Lung (tissue), 12 donors: Measurements from ENCODE around the gene PRPF6. TPM values are rescaled to one million over a fixed set of nuclear protein-coding genes. Genes with fewer than 3 reads are reported as not detected.
"Not testable (repeated sequence)": the region's sequence is repeated elsewhere in the genome, so short reads cannot be mapped to it uniquely, and the experiment has no call there.

Experiments used
- ATAC-seq: fragments of 200-7000 bp; cut with Tn5 transposase; one replicate; pipeline ENCODE4 v1.9.1; 2020; ENCODE audit warnings: moderate number of reproducible peaks; ENCODE audit not compliant: insufficient read depth, low FRiP score
- DNase-seq, 3 donors: peaks; one replicate each; pipeline ENCODE4 v3.0.0-alpha.2; 2013 to 2017
- H3K27ac ChIP-seq, 2 donors: one replicate each; pipeline ENCODE4 v1.5.1; 2013; ENCODE audit warnings: mild to moderate bottlenecking in 2 of 2, moderate library complexity in 2 of 2, control low read depth in 1 of 2, inconsistent platforms in 1 of 2, low read depth in 1 of 2, low read length in 1 of 2
- H3K27me3 ChIP-seq, 3 donors: one replicate each; pipeline ENCODE4 v1.5.1; 2013; ENCODE audit warnings: low read length in 2 of 3; ENCODE audit not compliant: control insufficient read depth in 3 of 3, insufficient read depth in 3 of 3
- H3K36me3 ChIP-seq, 4 donors: one replicate each; pipeline ENCODE4 v1.5.1; 2013; ENCODE audit warnings: low read length in 4 of 4, mild to moderate bottlenecking in 1 of 4, moderate library complexity in 1 of 4; ENCODE audit not compliant: control insufficient read depth in 4 of 4, insufficient read depth in 4 of 4
- H3K4me1 ChIP-seq, 5 donors: one replicate each; pipeline ENCODE4 v1.5.1; 2013; ENCODE audit warnings: low read length in 5 of 5, mild to moderate bottlenecking in 2 of 5, moderate library complexity in 1 of 5; ENCODE audit not compliant: control insufficient read depth in 5 of 5, insufficient read depth in 5 of 5
- H3K4me3 ChIP-seq: one replicate; pipeline ENCODE4 v1.5.1; 2013; ENCODE audit warnings: mild to moderate bottlenecking, control low read depth, moderate library complexity
- H3K9ac ChIP-seq, 2 donors: one replicate each; pipeline ENCODE4 v1.5.1; 2013; ENCODE audit warnings: low read length in 2 of 2, control low read depth in 1 of 2; ENCODE audit not compliant: insufficient read depth in 1 of 2
- H3K9me3 ChIP-seq, 4 donors: one replicate each; pipeline ENCODE4 v1.5.1; 2013; ENCODE audit warnings: low read length in 3 of 4, mild to moderate bottlenecking in 1 of 4, moderate library complexity in 1 of 4; ENCODE audit not compliant: control insufficient read depth in 4 of 4, insufficient read depth in 3 of 4
- CTCF ChIP-seq: IDR thresholded peaks from 2 replicates; pipeline ENCODE4 v1.5.1; 2012; ENCODE audit warnings: mild to moderate bottlenecking; ENCODE audit errors: control extremely low read depth, extremely low read depth
- whole genome bisulfite sequencing, 2 donors: extraction: QIAGEN DNeasy Blood & Tissue Kit; methylation state at CpG; one replicate each; pipeline ENCODE4 v1.1.7; 2013; 5-methylcytosine and 5-hydroxymethylcytosine counted together
- polyA plus RNA-seq, 2 donors: library from polyadenylated mRNA; stranded (reverse); fragments of 200-250 nt; gene quantifications; one replicate each; pipeline ENCODE4 v1.2.1, GENCODE V29; 2013
- total RNA-seq, 2 donors: library from RNA; depleted of rRNA in 1 of 2; stranded (reverse); fragments of >200 nt in 1 of 2; gene quantifications; one replicate each; pipeline ENCODE4 v1.2.1, GENCODE V29; 2014 to 2021
- donor health status: control.
- donor health status: control.
- donor health status: Bipolar disorder and iron deficiency.
- donor health status: healthy.
- donor health status: DM: yes; HTN: yes; CAD: no.

The PRPF6 gene
- total and polyA plus RNA-seq, 4 donors, result 43.6 to 65.0 (median 54.2) TPM

DNA sequence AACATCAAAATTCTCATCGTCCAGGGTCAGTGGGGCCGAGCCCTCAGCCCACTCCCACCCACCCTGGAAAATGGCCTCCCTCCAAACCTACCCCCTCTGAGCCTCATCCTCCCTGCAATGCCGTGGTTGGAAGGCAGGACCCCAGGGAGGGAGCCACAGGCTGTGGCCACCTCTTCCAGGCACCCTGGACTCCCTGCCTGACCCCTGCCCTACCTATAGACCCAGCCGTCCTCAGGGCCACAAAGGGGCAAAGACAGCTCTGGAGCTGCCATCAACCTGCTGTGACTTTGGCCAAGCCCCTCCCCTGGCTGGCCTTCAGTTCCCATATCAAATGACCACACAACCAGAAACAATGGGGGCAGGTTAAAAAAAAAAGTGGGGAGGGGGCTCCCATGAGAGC is 22.5 kb upstream of the PRPF6 start:
- ATAC-seq (no peak), DNase-seq (no peak)
- 80 to 81% methylated on average over 4 of the region's 4 CpGs for WGBS, 2 donors
- Histone ChIP-seq H3K9ac (no peak overlapping the region), H3K9me3 (no peaks in the 10 kb centered on the region), H3K4me1 (peaks cover 0 to 26% (median 16%) of the 10 kb centered on the region in 5 donors), H3K4me3 (no peak overlapping the region), H3K27me3 (no peaks in the 10 kb centered on the region), H3K27ac (no peak overlapping the region), H3K36me3 (peaks cover 0 to 38% (median 19%) of the 10 kb centered on the region in 4 donors)
- no peak for TF ChIP-seq CTCF

- ATAC-seq, result no peak
- WGBS, 2 donors, result 89 to 92% methylated on average over 10 of the region's 10 CpGs
- Histone ChIP-seq H3K4me3 (no peak overlapping the region), H3K27ac (no peak overlapping the region), H3K27me3 (no peaks in the 10 kb centered on the region), H3K9ac (no peak overlapping the region), H3K36me3 (peaks cover 0 to 44% (median 22%) of the 10 kb centered on the region in 4 donors), H3K9me3 (no peaks in the 10 kb centered on the region), H3K4me1 (peaks cover 0 to 23% (median 13%) of the 10 kb centered on the region in 5 donors)
- TF ChIP-seq CTCF, result no peak
- DNase-seq, result no peak
These were observed 21.8 kb upstream of the PRPF6 start for GRCh38 chr20:63958964-63959698.

DNA sequence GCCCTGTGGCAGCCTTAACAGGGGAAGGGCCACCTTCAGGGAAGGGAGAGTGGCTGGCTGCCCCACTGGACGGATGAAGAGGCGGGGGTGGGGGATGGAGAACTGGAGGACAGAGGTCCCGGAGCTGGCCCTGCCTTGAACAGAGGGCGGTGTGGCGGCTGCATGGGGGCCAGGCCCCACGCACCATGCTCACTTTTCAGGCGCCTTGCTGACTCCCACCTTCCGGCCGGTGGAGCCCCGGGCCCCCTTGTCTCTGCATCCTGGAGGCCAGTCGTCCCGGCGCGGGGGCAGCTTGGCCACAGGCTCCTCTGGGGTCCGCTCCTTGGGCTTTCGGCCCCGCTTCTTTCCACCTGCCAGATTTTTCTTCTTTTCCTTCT is 21.2 kb upstream of the PRPF6 start:
- Histone ChIP-seq H3K27me3 (no peaks in the 10 kb centered on the region), H3K9me3 (no peaks in the 10 kb centered on the region), H3K27ac (no peak overlapping the region), H3K4me3 (no peak overlapping the region), H3K9ac (no peak overlapping the region), H3K36me3 (peaks cover 0 to 50% (median 25%) of the 10 kb centered on the region in 4 donors), H3K4me1 (peaks cover 0 to 17% (median 7%) of the 10 kb centered on the region in 5 donors)
- whole genome bisulfite sequencing, 2 donors, result 91 to 95% methylated on average over 17 of the region's 17 CpGs
- TF ChIP-seq CTCF, result no peak
- no peak for DNase-seq
- no peak for ATAC-seq

DNA sequence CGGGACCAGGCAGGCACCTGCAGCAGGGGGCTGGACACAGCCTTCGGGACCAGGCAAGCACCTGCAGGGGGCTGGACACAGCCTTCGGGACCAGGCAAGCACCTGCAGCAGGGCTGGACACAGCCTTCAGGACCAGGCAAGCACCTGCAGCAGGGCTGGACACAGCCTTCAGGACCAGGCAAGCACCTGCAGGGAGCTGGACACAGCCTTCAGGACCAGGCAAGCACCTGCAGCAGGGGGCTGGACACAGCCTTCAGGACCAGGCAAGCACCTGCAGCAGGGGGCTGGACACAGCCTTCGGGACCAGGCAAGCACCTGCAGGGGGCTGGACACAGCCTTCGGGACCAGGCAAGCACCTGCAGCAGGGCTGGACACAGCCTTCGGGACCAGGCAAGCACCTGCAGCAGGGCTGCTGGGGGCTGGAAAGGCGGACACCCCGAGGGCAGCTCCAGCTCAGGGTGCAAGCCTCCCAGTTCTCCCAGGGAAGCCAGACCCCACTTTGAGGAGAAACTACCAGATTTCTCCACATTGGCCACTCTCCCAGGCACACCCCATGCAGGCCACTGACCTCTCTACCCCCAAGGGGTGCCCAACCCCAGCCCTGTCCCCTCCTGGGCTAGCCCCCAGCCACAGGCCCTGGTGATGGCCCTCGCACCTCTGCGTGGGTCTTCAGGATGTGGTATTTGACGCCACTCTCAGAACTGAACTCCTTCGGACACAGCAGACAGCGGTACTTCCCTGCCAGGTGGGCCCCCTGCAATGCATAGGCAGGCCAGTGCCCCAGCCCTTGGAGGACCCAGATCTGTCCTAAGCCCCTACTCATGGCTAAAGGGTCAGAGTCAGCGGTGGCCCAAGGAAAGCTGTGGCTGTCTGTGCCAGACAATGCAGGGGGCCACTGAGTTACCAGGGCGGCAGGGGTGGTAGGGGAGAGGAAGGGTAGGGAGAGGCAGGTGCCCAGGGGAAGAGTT is 20.0 kb upstream of the PRPF6 start:
- not testable (repeated sequence) for H3K9ac ChIP-seq, H3K27ac ChIP-seq, DNase-seq, H3K4me3 ChIP-seq, ATAC-seq, H3K9me3 ChIP-seq, H3K27me3 ChIP-seq
- 88 to 94% methylated on average over 14 to 15 of the region's 15 CpGs for WGBS, 2 donors
- Histone ChIP-seq H3K36me3 (peaks cover 0 to 48% (median 24%) of the 10 kb centered on the region in 4 donors), H3K4me1 (peaks cover 0 to 12% (median 6%) of the 10 kb centered on the region in 5 donors)
